Endothelial cell of umbilical vein (primary cell): ENCODE measurements around the gene B3GNT7. TPM values are rescaled to one million over a fixed set of nuclear protein-coding genes. Genes with fewer than 3 reads are reported as not detected.

Experiments used
- BruUV-seq: library from RNA; stranded (reverse); fragments of 400-500 nt; replicated peaks from 2 replicates; lab custom pipeline; 2021; lab: Mats Ljungman, UMichigan
- CTCF ChIA-PET: fragments of 300-600, 350-600 bp; sonication (Branson Sonifier 250); formaldehyde crosslinking; loops from one replicate; lab custom pipeline; 2021; ENCODE audit warnings: antibody characterized with exemption, inconsistent platforms; lab: Charles Lee
- POLR2A ChIA-PET: fragments of 300-600, 350-600 bp; sonication (Branson Sonifier 250); formaldehyde crosslinking; loops from one replicate; lab custom pipeline; 2021; ENCODE audit warnings: antibody characterized with exemption, inconsistent platforms; lab: Charles Lee
- DNase-seq: peaks from one replicate; pipeline ENCODE4 v3.0.0-alpha.2; 2011; ENCODE audit warnings: low read depth, low spot score
- FAIRE-seq: peaks from 2 replicates; lab custom pipeline; 2011; peaks lifted over from hg19 to GRCh38; lab: Jason Lieb, UNC
- H2AFZ ChIP-seq: 2 replicates; pipeline ENCODE4 v1.6.0; 2012; ENCODE audit warnings: low read depth, low read length, control low read depth, inconsistent platforms
- H3K27ac ChIP-seq: 2 replicates; pipeline ENCODE4 v1.5.1; 2011; ENCODE audit warnings: low read depth, mild to moderate bottlenecking, control low read depth, low read length, moderate library complexity; ENCODE audit not compliant: insufficient read depth
- H3K27me3 ChIP-seq, 2 experiments: 2 replicates each; pipeline versions ENCODE4 v1.6.0 to v1.6.1; 2011; ENCODE audit warnings: low read length in 2 of 2, mixed read lengths in 1 of 2; ENCODE audit not compliant: control insufficient read depth in 2 of 2, insufficient read depth in 2 of 2
- H3K36me3 ChIP-seq, 2 experiments: 2 replicates in 1 of 2; 3 replicates in 1 of 2; pipeline ENCODE4 v1.5.1; 2011; ENCODE audit warnings: low read length in 2 of 2, mild to moderate bottlenecking in 1 of 2, moderate library complexity in 1 of 2; ENCODE audit not compliant: control insufficient read depth in 2 of 2, insufficient read depth in 2 of 2; ENCODE audit errors: extremely low read depth in 1 of 2
- H3K4me1 ChIP-seq: 3 replicates; pipeline ENCODE4 v1.5.1; 2011; ENCODE audit warnings: mild to moderate bottlenecking, low read length; ENCODE audit not compliant: control insufficient read depth, insufficient read depth; ENCODE audit errors: extremely low read depth
- H3K4me2 ChIP-seq: 2 replicates; pipeline ENCODE4 v1.6.1; 2011; ENCODE audit warnings: low read length, control low read depth, mixed read lengths; ENCODE audit not compliant: insufficient read depth
- H3K4me3 ChIP-seq, 3 experiments: fragments of 200-600 bp in 1 of 3; sonication (generic), shearing (Covaris generic) in 1 of 3; replicated peaks in 1 of 3; 2 replicates each; pipeline ENCODE4 v1.5.1; 2011 to 2016; ENCODE audit warnings: control low read depth in 3 of 3, low read length in 3 of 3, mild to moderate bottlenecking in 2 of 3, inconsistent platforms in 1 of 3, low read depth in 1 of 3, moderate library complexity in 1 of 3; ENCODE audit not compliant: insufficient read depth in 1 of 3
- H3K79me2 ChIP-seq: 2 replicates; pipeline ENCODE4 v1.6.0; 2012; ENCODE audit warnings: low read length, inconsistent platforms; ENCODE audit not compliant: control insufficient read depth, insufficient read depth
- H3K9ac ChIP-seq: replicated peaks from 2 replicates; pipeline ENCODE3; 2011; ENCODE audit warnings: low read length, control low read depth; ENCODE audit not compliant: insufficient read depth; ENCODE audit errors: extremely low read depth
- H3K9me1 ChIP-seq: replicated peaks from 3 replicates; pipeline ENCODE4 v1.6.0; 2011; ENCODE audit warnings: mild to moderate bottlenecking, low read length; ENCODE audit not compliant: control insufficient read depth, insufficient read depth; ENCODE audit errors: extremely low read depth
- H3K9me3 ChIP-seq: replicated peaks from 2 replicates; pipeline ENCODE4 v1.5.1; 2012; ENCODE audit warnings: low read length, inconsistent platforms; ENCODE audit not compliant: control insufficient read depth, insufficient read depth
- H4K20me1 ChIP-seq: replicated peaks from 2 replicates; pipeline ENCODE3; 2011; ENCODE audit warnings: mild to moderate bottlenecking, low read length; ENCODE audit not compliant: control insufficient read depth, insufficient read depth; ENCODE audit errors: extremely low read depth
- CTCF ChIP-seq, 2 donors: IDR thresholded peaks; 1 replicate in 1 of 2; 2 replicates in 1 of 2; pipeline ENCODE4 v1.5.1; 2011; ENCODE audit warnings: low read length in 2 of 2, mild to moderate bottlenecking in 2 of 2, moderate library complexity in 2 of 2, control low read depth in 1 of 2, inconsistent platforms in 1 of 2, low read depth in 1 of 2; ENCODE audit not compliant: insufficient read depth in 1 of 2; ENCODE audit errors: extremely low read depth in 1 of 2
- EZH2 ChIP-seq: IDR thresholded peaks from 2 replicates; pipeline ENCODE4 v1.6.1; 2012; ENCODE audit warnings: borderline replicate concordance, low read depth, mild to moderate bottlenecking, moderate library complexity, low read length, inconsistent platforms; ENCODE audit not compliant: severe bottlenecking
- FOS ChIP-seq: IDR thresholded peaks from 2 replicates; pipeline ENCODE4 v1.6.1; 2011; ENCODE audit warnings: mild to moderate bottlenecking, low read length, moderate library complexity, borderline replicate concordance; ENCODE audit not compliant: insufficient read depth
- GATA2 ChIP-seq: IDR thresholded peaks from 2 replicates; pipeline ENCODE4 v1.7.0; 2011; ENCODE audit warnings: low read depth, mild to moderate bottlenecking, moderate library complexity, mixed read lengths, low read length; ENCODE audit not compliant: insufficient read length, insufficient read depth
- JUN ChIP-seq: IDR thresholded peaks from 2 replicates; pipeline ENCODE4 v1.6.1; 2011; ENCODE audit warnings: borderline replicate concordance, low read depth; ENCODE audit not compliant: insufficient read length, insufficient read depth
- MYC ChIP-seq: IDR thresholded peaks from one replicate; pipeline ENCODE4 v1.6.1; 2011; ENCODE audit warnings: mild to moderate bottlenecking, low read depth, low read length
- POLR2A ChIP-seq: IDR thresholded peaks from 2 replicates; pipeline ENCODE4 v1.6.1; 2012; ENCODE audit warnings: low read depth, mild to moderate bottlenecking, control low read depth, low read length
- POLR2AphosphoS5 ChIP-seq: IDR thresholded peaks from 2 replicates; pipeline ENCODE4 v1.6.1; 2012; ENCODE audit warnings: low read depth, mild to moderate bottlenecking, control low read depth, low read length, moderate library complexity; ENCODE audit not compliant: insufficient read depth
- dilution Hi-C: fragments of 300-500 bp; cut with MboI; formaldehyde crosslinking; loops from one replicate; pipeline ENCODE4 v1.15.0; 2019; ENCODE audit warnings: low sequenced_read_pairs; ENCODE audit not compliant: extremely low pct_ligation_motif_present
- intact Hi-C: fragments of 100-400 bp; cut with micrococcal nuclease; formaldehyde crosslinking; loops from one replicate; pipeline ENCODE4 v1.10.0; 2022
- polyA plus RNA-seq, 4 experiments: library from polyadenylated mRNA; depleted of rRNA in 3 of 4; stranded (reverse) in 3 of 4; unstranded in 1 of 4; fragments of >200 nt; gene quantifications; 2 replicates each; pipeline versions ENCODE4 v1.2.1 to v1.2.3, GENCODE V29; 2011 to 2012; ENCODE audit warnings: missing spikeins in 1 of 4
- total RNA-seq: library from RNA; stranded (reverse); gene quantifications from 2 replicates; pipeline ENCODE4 v1.2.3, GENCODE V29; 2021
- TF ChIP-seq, protein P1 (sequence below): IDR thresholded peaks from 2 replicates; pipeline ENCODE4 v1.6.1; 2011; ENCODE audit not compliant: insufficient read depth, insufficient read length

Gene B3GNT7
- total and polyA plus RNA-seq, 2 donors (not counting 3 experiments of a cell fraction or from before 2014, with no cell fraction given), result 0.39 to 1.2 TPM

DNA sequence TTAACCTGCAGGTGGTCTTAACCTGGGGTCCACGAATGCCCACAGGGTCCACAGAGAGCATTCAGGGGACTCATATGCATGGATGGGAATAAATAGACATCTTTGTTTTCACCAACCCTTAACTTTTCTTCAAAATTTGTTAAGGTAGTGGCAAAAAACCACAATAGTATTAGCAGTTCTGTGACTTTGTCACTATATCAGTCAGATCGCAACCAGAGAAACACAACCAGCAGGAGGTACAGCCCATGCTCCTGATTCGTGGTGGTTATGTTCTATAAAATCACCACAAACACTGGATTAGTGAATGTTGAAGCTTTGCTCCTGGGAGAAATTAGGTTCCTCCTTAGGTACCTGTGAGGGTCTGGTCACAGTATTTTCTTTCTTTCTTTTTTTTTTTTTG lies 31.6 kb downstream of the B3GNT7 start:
- CTCF ChIA-PET, result no interaction called here
- no peaks in the 10 kb centered on the region for H3K9me1 ChIP-seq
- FAIRE-seq (no peak), DNase-seq (no peak)
- H3K9me3 ChIP-seq, result no peaks in the 10 kb centered on the region
- H2AFZ ChIP-seq, result no peak overlapping the region
- no peak overlapping the region for H3K27ac ChIP-seq
- H3K27me3 ChIP-seq, result peaks cover 2 to 3% of the 10 kb centered on the region in 2 experiments
- no peaks in the 10 kb centered on the region for H3K4me1 ChIP-seq
- H3K36me3 ChIP-seq, result no peaks in the 10 kb centered on the region
- no peak overlapping the region for H3K9ac ChIP-seq
- no peak overlapping the region for H3K4me2 ChIP-seq
- no peak for TF ChIP-seq MYC
- TF ChIP-seq POLR2AphosphoS5, result no peak
- TF ChIP-seq JUN, result no peak
- TF ChIP-seq CTCF (IDR thresholded peaks at IDR 0.05; ENCODE audit: extremely low read depth in 1 of 2, insufficient read depth in 1 of 2, low read depth in 1 of 2, low read length in 2 of 2), result no peak
- TF ChIP-seq EZH2, result no peak
- no peak for TF ChIP-seq GATA2
- TF ChIP-seq FOS, result no peak
- TF ChIP-seq POLR2A, result no peak
- TF ChIP-seq, protein P1, sequence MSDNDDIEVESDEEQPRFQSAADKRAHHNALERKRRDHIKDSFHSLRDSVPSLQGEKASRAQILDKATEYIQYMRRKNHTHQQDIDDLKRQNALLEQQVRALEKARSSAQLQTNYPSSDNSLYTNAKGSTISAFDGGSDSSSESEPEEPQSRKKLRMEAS, result no peak
- POLR2A ChIA-PET, result no interaction called here
- intact Hi-C loops, result no loop called here
- H3K4me3 ChIP-seq, result no peak overlapping the region
- dilution Hi-C loops, result no loop called here
- H4K20me1 ChIP-seq, result no peaks in the 10 kb centered on the region
- BruUV-seq, result no TSS peak
- no peaks in the 10 kb centered on the region for H3K79me2 ChIP-seq
